Mucosa of rectum (tissue), 2 donors: ENCODE measurements around the gene ADCY10.
"Not testable (repeated sequence)": the region's sequence is repeated elsewhere in the genome, so short reads cannot be mapped to it uniquely, and the experiment has no call there.

ENCODE experiments used
- H3K27ac ChIP-seq, 2 donors: one replicate each; pipeline ENCODE4 v1.7.0; 2013; ENCODE audit warnings: inconsistent platforms in 2 of 2, low read depth in 2 of 2, low read length in 2 of 2
- H3K27me3 ChIP-seq, 2 donors: one replicate each; pipeline ENCODE4 v1.7.0; 2013; ENCODE audit warnings: low read length in 2 of 2; ENCODE audit not compliant: control insufficient read depth in 2 of 2, insufficient read depth in 2 of 2
- H3K36me3 ChIP-seq, 2 donors: one replicate each; pipeline ENCODE4 v1.7.0; 2013; ENCODE audit warnings: low read length in 2 of 2; ENCODE audit not compliant: control insufficient read depth in 2 of 2, insufficient read depth in 2 of 2
- H3K4me1 ChIP-seq, 2 donors: one replicate each; pipeline ENCODE4 v1.7.0; 2013; ENCODE audit warnings: low read length in 2 of 2, mild to moderate bottlenecking in 1 of 2; ENCODE audit not compliant: control insufficient read depth in 2 of 2, insufficient read depth in 2 of 2
- H3K4me3 ChIP-seq, 2 donors: one replicate each; pipeline ENCODE4 v1.7.0; 2013; ENCODE audit warnings: low read length in 2 of 2
- H3K9ac ChIP-seq, 2 donors: one replicate each; pipeline ENCODE4 v1.7.0; 2013; ENCODE audit warnings: low read length in 2 of 2, low read depth in 1 of 2, mild to moderate bottlenecking in 1 of 2
- H3K9me3 ChIP-seq, 2 donors: one replicate each; pipeline ENCODE4 v1.7.0; 2013; ENCODE audit warnings: low read length in 2 of 2; ENCODE audit not compliant: control insufficient read depth in 2 of 2
- donor health status: healthy.
- donor health status: Normal muscosa, but diverticular disease.

ADCY10 gene

GRCh38 chr1:167871331-167871730, 42.6 kb downstream of the ADCY10 start:
- H3K9ac ChIP-seq, result no peak overlapping the region
- no peak overlapping the region for H3K27ac ChIP-seq
- H3K4me1 ChIP-seq, result no peaks in the 10 kb centered on the region
- H3K27me3 ChIP-seq, result no peaks in the 10 kb centered on the region
- no peaks in the 10 kb centered on the region for H3K9me3 ChIP-seq
- no peak overlapping the region for H3K4me3 ChIP-seq
- H3K36me3 ChIP-seq, result no peaks in the 10 kb centered on the region

- H3K9me3 ChIP-seq, H3K9ac ChIP-seq, H3K27ac ChIP-seq, H3K27me3 ChIP-seq, H3K4me3 ChIP-seq, H3K36me3 ChIP-seq, H3K4me1 ChIP-seq: not testable (repeated sequence)
Measured at GRCh38 chr1:167869157-167870001, 44.6 kb downstream of the ADCY10 start.

- H3K27me3 ChIP-seq, H3K9me3 ChIP-seq, H3K36me3 ChIP-seq, H3K27ac ChIP-seq, H3K9ac ChIP-seq, H3K4me1 ChIP-seq, H3K4me3 ChIP-seq: not testable (repeated sequence)
Measured at GRCh38 chr1:167866739-167867414, 47.1 kb downstream of the ADCY10 start.

- H3K36me3 ChIP-seq, H3K9me3 ChIP-seq, H3K9ac ChIP-seq, H3K27ac ChIP-seq, H3K27me3 ChIP-seq, H3K4me1 ChIP-seq, H3K4me3 ChIP-seq: not testable (repeated sequence)
Measured at GRCh38 chr1:167866326-167866725, 47.6 kb downstream of the ADCY10 start.

GRCh38 chr1:167865804-167866308, 48.1 kb downstream of the ADCY10 start:
- not testable (repeated sequence) for H3K27ac ChIP-seq, H3K9ac ChIP-seq, H3K9me3 ChIP-seq, H3K36me3 ChIP-seq, H3K4me3 ChIP-seq, H3K27me3 ChIP-seq, H3K4me1 ChIP-seq

GRCh38 chr1:167865193-167865592, 48.7 kb downstream of the ADCY10 start:
- not testable (repeated sequence) for H3K9me3 ChIP-seq, H3K27ac ChIP-seq, H3K27me3 ChIP-seq, H3K4me1 ChIP-seq, H3K4me3 ChIP-seq, H3K9ac ChIP-seq, H3K36me3 ChIP-seq

GRCh38 chr1:167864392-167865032, 49.4 kb downstream of the ADCY10 start:
- Histone ChIP-seq H3K27me3 (no peaks in the 10 kb centered on the region), H3K9ac (no peak overlapping the region), H3K27ac (no peak overlapping the region), H3K4me1 (no peaks in the 10 kb centered on the region), H3K36me3 (no peaks in the 10 kb centered on the region), H3K9me3 (no peaks in the 10 kb centered on the region), H3K4me3 (no peak overlapping the region)

- no peak overlapping the region for H3K27ac ChIP-seq
- H3K9ac ChIP-seq, result no peak overlapping the region
- H3K27me3 ChIP-seq, result no peaks in the 10 kb centered on the region
- H3K4me3 ChIP-seq, result no peak overlapping the region
- no peaks in the 10 kb centered on the region for H3K36me3 ChIP-seq
- no peaks in the 10 kb centered on the region for H3K9me3 ChIP-seq
- H3K4me1 ChIP-seq, result no peaks in the 10 kb centered on the region
Measured at GRCh38 chr1:167863921-167864279, 50.0 kb downstream of the ADCY10 start.

- H3K9me3 ChIP-seq, result not testable (repeated sequence)
Measured at GRCh38 chr1:167863191-167863920, 50.6 kb downstream of the ADCY10 start.

More at GRCh38 chr1:167863191-167863920, 50.6 kb downstream of the ADCY10 start:
- H3K27me3 ChIP-seq, H3K4me3 ChIP-seq, H3K27ac ChIP-seq, H3K9ac ChIP-seq, H3K36me3 ChIP-seq, H3K4me1 ChIP-seq: not testable (repeated sequence)
